Inflammatory macrophage treated with lipopolysaccharide for 4 hours (primary cell): ENCODE data around the gene HK1.
A peak's percentile ranks its signal among the peaks of the same experiment; 100 is the strongest.
"Not testable (repeated sequence)": the region's sequence is repeated elsewhere in the genome, so short reads cannot be mapped to it uniquely, and the experiment has no call there.

Experiments
- DNase-seq: peaks from one replicate; pipeline ENCODE4 v3.0.0-alpha.2; 2020

HK1 gene

GRCh38 chr10:69315100-69315542 is 36.8 kb downstream of the HK1 start:
- no peak for DNase-seq

DNA sequence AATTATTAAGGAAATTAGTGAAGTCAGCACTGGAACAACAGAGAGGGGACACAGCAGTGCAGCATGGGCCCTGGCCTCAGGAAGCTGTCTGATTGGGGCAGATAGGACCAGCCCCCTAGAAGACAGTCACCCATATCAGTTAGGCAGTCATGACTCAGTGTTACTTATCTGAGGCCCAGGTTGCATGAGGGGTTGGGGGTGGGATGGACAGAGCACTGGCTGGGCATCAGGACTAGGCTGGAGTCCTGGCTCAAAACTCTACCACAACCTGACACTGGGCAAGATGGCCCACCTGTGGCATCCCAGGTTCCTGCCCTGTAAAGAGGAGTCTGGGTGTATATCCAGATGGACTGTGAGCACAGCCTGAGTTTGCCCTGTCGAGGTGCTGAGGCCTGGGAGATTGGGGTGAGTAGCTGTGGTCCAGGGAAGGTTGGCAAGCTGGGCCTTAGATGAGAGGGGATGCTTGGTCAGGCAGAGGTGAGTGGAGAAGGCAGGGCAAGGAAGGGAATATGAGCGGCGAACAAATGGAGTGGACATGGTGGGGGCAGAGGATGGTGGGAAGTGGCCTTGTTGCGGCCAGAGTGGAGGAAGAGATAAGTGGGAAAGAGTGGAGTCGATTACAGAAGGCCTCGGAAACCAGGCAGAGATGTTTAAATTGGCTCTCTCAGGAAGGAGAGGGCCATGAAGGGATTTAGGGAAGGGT is 37.5 kb downstream of the HK1 start:
- DNase-seq: no peak

DNA sequence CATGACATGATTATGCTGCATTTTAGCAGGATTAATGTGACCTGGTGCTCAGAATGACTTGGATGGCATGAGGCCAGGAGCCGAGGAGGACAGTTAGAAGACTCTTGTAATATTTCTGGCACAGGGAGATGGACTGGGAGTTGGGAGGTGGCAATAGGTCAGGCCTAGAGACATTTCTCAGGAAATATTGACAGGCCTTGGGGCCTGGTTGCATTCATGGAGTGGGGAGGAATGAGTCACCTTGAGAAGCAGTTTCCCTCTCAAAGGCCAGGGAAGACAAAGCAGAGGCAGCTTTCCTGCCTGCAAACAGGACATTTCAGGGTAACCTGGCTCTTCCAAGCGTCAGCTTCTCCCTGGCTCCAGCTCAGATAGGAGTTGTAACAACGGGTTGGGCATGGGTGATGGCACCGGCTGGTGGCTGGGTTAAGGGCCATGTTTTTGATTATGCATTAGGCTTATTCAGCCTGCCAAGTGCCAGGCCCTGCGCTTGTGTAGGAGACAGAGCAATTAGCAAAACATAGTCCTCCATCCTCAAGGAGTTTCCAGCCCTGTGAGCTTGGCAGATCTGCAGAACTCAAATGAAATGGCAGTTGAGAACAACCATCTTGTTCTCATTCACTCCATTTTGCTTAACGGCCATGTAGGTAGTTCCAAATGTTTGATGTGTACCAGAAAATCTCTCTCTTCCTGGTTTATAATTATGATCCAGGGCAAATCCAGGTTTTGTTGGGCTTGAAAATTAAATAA is 38.2 kb downstream of the HK1 start:
- no peak for DNase-seq

DNA sequence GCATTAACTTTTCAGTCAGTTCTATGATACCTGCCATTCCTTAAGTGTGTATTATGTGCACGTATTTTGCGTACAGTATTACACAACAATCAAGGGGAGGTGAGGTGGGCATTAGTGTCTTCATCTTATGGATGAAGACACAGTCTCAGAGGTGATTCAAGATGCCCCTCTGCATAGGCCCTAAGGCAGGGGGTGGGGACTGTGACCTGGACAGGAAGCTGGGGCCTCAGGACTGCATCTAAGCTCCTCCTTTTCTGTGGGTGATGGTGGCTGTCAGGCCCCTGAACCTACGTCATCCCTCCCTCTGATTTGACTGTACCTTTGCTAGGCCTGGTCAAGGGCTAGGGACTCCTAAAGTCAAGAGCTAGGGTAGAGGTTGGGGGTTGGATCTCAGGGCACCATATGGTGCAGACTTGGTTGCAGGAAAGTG is 38.9 kb downstream of the HK1 start:
- DNase-seq: no peak

DNA sequence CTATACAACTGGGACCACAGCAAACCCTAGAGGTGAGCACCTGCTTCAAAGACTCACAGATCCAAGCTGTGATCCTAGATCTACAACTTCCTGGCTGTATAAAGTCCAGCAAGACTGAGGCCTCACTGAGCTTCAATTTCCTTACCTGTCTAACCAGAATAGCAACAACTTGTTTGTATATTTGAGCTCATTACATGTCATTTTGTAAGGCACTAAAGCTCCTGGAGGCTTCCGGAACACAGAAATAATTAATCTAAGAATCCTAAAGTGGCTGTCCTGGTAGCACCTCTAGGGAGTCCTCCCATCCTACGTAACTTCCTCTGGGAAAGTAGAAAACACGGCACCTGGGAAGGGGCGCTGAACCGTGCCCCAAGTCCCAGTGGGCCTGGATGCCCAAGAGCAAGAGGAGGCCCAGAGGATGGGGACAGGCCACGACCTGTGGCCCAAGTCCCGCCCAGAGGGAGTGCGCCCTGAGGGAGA is 39.4 kb downstream of the HK1 start:
- DNase-seq: peak; percentile 36

DNA sequence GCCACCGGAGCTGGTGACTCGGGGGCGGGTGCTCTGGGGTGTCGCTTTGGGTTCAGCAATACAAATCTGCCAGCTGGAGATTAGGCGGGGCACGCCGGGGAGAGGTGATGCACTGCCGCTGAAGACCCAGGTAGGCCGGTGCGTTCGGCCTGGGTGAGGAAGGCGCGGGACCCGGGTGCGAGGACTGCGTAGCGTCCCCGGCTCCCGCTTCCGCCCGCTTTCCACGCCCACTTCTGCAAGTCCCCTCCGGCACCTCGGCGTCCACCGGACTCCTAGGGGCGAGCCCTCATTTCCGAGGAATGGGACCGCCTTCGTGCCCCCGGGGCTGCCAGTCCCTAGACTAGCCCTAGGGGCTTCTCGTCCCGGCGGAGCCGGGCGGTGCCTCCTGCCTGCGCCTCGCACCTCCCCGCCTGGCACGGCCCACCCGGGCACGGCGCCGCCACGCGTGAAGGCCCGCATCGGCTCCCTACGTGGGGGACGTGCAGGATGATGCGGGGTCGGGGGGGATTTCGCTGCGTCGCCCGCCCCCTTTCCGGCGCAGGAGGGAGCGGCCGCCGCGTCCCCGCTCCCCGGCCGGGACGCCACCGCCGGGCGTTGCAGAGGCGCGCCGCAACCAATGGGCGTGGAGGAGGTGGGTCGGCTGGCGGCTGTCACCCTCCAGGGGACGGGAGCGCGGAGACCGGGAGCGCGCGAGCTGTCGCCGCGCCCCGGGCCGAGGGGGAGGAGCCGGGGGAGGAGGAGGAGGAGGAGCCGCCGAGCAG is 40.0 kb downstream of the HK1 start:
- DNase-seq: peak; percentile 92

- DNase-seq: peak; percentile 69
These were observed 40.8 kb downstream of the HK1 start for GRCh38 chr10:69318867-69319727.

- DNase-seq: no peak
These were observed 41.6 kb downstream of the HK1 start for GRCh38 chr10:69319841-69320316.

- DNase-seq: no peak
These were observed 42.2 kb downstream of the HK1 start for GRCh38 chr10:69320521-69320920.

DNA sequence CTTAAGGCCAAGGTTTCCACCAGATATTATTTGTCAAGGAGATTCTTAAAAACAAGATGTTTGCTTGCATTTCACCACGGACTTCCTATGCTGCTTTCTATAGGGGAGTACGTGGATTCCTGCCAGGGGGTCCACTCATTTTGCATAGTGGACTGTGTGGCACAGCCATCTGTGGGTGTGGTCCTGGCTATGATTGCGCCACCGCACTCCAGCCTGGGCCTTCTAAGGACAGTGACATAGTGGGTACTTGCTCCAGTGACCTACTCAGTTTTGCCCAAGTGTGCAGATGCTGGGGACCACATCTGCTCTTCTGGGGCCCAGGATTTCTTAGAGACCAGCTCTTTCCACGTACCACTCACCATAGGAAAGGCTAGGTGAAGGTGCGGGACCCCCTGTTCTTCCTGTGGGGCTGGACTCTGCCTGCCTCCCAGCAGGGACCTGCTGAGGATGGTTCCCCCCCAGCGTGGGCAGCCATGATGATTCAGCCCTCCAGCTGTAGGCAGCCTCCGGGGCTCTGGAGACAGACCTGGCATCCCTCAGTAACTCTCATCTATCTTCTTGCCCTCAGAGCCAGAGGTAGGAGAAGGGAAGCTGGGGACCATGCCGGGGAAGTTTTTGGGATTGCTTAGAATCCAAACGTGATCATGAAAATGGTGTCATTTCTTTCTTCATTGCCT is 42.9 kb downstream of the HK1 start:
- peak; percentile 34 for DNase-seq

DNA sequence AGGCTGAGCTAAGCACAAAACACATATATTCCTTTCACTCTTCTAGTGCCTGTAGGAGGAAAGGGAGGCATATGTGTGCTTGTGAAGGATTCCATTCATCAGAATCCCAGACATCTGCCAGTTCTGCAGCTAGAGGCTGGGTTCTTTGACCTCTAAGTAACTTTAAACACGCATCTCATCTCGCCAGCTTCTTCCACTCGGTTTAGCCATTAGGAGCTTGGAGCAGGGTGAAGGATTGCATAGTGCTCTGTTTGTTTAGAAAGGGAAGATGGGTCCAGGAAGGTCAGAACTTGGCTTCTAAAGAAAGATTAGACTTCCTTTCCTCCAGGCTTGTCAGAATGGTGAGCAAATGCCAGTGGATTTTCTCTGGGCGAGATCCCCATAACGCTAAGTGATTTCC is 43.6 kb downstream of the HK1 start:
- DNase-seq: no peak

GRCh38 chr10:69322346-69322745 is 44.0 kb downstream of the HK1 start:
- not testable (repeated sequence) for DNase-seq

DNA sequence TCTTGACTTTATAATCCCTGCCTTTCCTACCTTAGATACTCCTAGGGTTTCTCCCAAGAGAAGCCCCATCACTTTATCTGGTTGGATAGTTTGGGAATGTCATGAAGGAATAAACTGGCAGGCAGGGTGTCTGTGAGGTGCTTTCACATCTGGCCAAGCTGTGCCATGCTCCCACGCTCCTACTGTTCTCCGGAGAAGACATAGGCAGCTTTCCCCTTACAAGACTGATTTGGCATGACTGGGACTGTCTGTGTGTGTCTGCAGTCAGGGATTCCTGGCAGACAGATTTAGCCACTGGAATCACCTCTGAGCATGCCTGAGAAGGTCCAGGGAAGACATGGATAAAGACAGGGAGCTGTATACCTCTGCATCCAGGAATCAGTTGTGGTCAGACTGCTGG is 45.3 kb downstream of the HK1 start:
- DNase-seq: no peak

GRCh38 chr10:69324583-69324982 is 46.3 kb downstream of the HK1 start:
- DNase-seq: no peak

GRCh38 chr10:69325637-69326523 is 47.6 kb downstream of the HK1 start:
- DNase-seq: not testable (repeated sequence)

GRCh38 chr10:69326692-69327091 is 48.4 kb downstream of the HK1 start:
- DNase-seq: no peak

DNA sequence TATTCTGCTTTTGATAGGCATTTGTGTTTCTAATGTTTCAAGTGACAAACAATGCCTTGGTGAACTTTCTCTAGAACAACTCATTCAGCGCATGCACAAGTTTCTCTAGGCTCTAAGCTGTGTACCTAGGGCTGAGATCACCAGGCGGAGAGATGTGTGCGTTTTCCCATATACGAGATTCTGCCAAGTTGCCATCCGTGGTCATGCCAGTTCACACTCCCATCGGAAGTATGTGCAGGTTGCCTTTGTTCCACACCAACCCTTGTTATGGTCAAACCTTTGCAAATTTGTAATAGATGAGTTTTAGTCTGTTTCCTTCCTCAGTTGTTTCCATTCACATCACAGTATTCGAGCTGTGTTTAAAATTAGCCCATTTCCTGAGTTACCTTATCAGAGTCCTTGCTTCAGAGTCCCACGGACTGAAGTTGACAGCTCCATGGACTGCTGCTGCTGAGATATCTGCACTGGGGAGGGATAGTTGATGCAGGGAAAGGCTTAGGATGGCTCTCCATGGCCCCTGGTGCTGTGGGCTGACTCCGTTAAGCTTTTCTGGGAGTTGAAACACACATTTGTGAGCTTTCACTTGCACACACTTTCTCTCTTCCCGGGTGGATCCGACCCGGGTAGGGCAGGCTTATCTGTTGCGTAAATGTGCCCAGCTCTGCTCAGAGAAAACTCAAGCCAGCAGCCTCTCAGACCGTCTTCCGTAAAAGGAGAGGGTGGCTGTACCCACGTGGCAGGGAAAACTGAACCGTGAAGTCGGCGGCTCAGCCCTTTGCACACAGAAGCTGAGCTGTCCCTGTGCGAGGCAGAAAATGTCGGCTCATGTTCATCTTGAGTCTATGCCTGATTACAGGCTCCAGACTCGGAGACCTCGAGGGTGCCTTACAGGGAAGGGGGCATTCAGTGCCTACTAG is 49.4 kb downstream of the HK1 start:
- peak; percentile 78 for DNase-seq

- no peak for DNase-seq
These were observed 50.1 kb downstream of the HK1 start for GRCh38 chr10:69328380-69328735.

DNA sequence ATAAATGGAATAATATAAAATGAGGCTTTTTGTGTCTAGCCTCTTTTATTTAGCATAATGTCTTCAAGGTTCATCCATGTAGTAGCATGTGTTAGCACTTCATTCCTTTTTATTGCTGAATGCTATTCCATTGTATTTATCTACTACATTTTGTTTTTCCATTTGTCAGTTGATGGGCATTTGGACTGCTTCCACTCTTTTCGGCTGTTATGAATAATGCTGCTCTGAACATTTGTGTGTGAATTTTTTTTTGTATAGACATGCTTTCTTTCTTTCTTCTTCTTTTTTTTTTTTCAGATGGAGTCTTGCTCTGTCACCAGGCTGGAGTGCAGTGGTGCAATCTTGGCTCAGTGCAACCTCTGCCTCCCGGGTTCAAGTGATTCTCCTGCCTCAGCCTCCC is 50.6 kb downstream of the HK1 start:
- not testable (repeated sequence) for DNase-seq

- no peak for DNase-seq
These were observed 51.5 kb downstream of the HK1 start for GRCh38 chr10:69329721-69330178.
